Activated CD8-positive, alpha-beta memory T cell treated with anti-CD3 and anti-CD28 coated beads, Interleukin-2, amount 50 U/mL, for 24 hours (primary cell): Measurements from ENCODE around the gene NSUN6.
"Not testable (repeated sequence)": the region's sequence is repeated elsewhere in the genome, so short reads cannot be mapped to it uniquely, and the experiment has no call there.

Experiments
- DNase-seq: peaks from one replicate; pipeline ENCODE4 v3.0.0-alpha.2; 2020; ENCODE audit errors: extremely low read depth

The NSUN6 gene

DNA sequence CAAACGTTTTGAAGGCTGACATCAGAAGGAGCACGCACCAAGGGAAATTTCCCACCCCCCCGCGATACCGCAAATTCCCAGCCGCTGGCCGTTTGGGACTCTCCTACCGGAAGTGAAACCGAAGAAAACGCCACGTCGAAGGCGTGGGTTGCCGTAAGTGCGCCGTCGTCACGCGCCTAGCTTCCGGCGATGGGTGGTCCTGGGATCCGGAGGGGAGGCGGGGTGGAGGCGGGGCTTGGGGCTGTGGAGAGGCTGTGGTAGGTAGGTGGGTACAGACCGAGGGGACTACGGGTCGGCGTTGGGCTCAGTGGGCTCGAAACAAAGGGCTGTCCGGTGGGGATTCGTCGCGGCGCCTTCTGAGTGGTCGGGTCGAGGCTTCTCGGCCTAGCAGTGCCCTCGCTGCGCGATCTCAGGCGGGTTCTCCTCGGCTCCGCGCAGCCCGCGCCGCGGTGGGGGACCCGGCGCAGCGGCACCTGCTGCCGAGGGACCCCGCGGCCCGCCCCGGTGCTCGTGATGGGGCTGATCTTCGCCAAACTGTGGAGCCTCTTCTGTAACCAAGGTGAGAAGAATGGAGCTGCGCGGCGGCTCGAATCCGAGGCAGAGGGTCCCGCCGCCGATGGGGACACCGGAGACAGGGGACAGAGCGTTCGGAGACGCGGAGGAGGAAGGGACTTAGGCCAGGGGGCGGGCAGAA is 7.9 kb upstream of the NSUN6 start, which contains the start of gene ARL5B:
Gene ARL5B (plus strand): TSS at position 307 of the 694 bp plus-strand sequence. CDS start 207 bp downstream, at position 514.
- peak; percentile 93 for DNase-seq

DNA sequence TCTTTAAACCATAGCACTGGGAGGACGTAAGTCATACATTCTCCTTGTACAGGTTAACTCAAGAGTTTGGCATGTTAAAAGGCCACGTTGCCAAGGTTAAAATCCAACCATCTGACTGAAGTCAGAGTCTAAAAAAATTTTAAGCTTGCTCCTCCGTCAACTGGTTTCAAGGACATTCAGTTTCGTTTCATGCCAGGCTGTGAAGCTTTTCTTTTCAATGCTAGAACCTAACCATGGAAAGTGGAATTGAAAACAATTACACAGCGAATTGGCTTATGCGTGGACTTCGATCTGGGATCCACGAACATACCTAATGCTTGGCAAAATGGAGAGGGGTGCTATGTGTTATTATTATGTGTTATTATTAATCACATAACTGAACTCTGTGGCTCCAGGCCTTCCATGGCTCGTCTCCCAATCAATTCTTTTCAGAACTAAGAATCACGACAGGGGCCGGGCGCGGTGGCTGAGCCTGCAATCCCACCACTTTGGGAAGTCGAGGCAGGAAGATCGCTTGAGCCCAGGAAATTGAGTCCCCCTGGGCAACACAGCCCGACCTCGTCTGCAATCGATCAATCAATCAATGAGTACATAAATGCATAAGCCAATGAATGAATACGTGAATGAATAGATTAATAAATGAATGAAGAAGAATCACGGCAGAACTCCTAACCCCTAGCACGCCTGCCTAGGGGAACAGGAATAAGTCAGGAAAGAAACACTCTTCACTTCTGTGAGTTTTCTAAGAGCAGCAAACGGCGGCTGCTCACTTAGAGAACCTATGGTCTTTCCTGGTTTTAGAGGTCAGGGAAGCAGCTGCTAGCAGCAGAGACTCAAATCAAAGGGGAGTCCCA is 7.1 kb upstream of the NSUN6 start:
- DNase-seq: no peak

DNA sequence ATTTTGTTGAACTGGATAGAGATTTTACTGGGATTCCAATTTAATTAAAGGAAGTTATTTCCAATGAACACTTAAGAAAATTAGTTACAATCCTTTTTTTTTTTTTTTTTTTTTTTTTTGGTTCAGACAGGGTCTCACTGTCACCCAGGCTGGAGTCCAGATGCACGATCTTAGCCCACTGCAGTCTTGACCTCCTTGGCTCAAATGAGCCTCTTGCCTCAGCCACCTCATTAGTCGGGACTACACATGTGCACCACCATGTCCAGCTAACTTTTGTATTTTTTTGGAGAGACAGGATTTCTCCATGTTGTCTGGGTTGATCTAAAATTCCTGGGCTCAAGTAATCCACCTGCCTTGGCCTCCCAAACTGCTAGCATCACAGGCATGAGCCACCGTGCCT is 5.3 kb upstream of the NSUN6 start:
- DNase-seq: no peak

- DNase-seq: no peak
Measured at GRCh38 chr10:18653112-18653511, 1.7 kb upstream of the NSUN6 start.

- DNase-seq: no peak
Measured at GRCh38 chr10:18650404-18650997, 886 bp downstream of the NSUN6 start.

DNA sequence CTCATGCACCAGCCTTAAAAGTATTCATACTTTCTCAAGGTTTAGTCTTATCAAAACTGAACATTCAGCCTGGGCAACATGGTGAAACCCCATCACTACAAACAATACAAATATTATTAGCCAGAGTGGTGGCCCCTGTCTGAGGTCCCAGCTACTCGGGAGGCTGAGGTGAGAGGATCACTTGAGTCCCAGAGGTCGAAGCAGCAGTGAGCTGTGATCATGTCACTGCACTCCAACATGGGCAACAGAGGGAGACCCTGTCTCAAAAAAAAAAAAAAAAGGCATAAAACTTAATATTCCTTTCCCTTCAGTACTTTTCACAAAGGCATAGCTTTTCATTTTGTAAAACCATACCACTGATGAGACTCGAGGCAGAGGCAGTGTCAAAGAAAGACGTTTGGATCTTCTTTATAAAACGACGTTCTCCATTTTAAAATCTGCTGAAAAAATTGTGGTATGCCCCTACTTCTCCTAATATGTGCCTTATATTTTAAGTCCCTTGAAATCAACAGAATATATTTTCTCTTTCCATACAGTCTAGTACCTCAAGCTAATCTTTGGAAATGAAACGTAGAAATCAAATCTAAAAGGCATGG is 1.9 kb downstream of the NSUN6 start:
- no peak for DNase-seq

DNA sequence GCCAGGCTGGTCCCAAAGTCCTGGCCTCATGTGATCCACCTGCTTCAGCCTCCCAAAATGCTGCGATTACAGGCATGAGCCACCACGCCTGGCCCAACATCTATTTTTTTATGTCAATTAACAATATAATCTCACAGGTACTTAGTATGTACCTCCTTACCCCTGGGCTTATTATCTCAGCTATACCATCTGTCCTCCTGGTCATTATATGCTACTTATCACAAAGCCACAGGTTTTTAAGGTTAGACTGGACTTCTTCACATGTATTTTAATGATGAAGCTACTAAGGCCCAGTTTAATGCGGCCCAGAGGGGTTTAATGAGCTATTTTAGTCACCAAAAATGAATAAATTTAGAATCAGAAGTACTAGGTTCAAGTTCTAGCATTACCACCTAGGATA is 3.4 kb downstream of the NSUN6 start:
- no peak for DNase-seq

DNA sequence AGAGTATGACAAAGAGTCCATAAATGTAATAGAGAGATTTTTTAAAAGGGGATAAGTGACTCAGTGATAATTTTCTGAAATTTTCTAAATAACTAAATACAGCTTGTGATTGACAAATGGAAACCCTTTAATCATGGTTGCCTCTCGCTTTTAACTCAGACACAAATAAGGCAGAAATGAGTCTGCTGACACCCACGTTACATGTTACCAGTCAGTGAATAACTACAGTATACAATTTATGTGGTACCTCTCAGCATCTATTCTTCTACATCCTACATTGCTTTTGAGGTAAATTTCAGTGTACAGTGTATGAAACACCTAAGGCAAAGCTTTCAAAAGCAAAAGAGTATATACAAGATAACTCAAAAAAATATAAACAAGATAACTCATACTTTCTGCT is 4.2 kb downstream of the NSUN6 start:
- DNase-seq: no peak

GRCh38 chr10:18639719-18640118 is 11.7 kb downstream of the NSUN6 start:
- DNase-seq: not testable (repeated sequence)

GRCh38 chr10:18637400-18637799 is 14.0 kb downstream of the NSUN6 start:
- DNase-seq: not testable (repeated sequence)

GRCh38 chr10:18635995-18636394 is 15.4 kb downstream of the NSUN6 start:
- DNase-seq: no peak

DNA sequence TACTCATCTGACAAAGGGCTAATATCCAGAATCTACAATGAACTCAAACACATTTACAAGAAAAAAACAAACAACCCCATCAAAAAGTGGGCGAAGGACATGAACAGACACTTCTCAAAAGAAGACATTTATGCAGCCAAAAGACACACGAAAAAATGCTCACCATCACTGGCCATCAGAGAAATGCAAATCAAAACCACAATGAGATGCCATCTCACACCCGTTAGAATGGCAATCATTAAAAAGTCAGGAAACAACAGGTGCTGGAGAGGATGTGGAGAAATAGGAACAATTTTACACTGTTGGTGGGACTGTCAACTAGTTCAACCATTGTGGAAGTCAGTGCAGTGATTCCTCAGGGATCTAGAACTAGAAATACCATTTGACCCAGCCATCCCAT is 18.9 kb downstream of the NSUN6 start:
- DNase-seq: not testable (repeated sequence)

GRCh38 chr10:18627452-18628018 is 23.9 kb downstream of the NSUN6 start:
- DNase-seq: peak; percentile 31

- DNase-seq: no peak
Measured at GRCh38 chr10:18625886-18626285, 25.5 kb downstream of the NSUN6 start.

GRCh38 chr10:18623671-18624070 is 27.7 kb downstream of the NSUN6 start:
- DNase-seq: not testable (repeated sequence)

DNA sequence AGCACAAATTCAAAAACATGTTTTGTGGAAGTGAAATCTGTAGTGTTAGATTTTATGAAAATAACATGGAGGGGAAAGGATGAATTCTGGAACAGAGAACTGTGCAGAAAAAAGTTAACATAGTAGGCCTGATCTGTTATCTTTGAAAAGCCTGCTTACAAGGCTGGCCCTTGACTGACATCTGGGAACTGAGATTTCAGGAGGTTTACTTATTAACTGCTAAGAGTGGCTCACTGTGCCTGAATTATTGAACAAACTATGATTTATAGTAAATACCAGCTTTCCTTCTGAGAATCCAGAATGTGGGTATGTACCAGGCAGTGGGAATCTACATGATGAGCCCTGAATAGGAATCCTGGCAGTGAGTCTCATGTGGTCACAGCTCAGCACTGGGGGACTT is 30.5 kb downstream of the NSUN6 start:
- no peak for DNase-seq

GRCh38 chr10:18619016-18619415 is 32.4 kb downstream of the NSUN6 start:
- DNase-seq: no peak

DNA sequence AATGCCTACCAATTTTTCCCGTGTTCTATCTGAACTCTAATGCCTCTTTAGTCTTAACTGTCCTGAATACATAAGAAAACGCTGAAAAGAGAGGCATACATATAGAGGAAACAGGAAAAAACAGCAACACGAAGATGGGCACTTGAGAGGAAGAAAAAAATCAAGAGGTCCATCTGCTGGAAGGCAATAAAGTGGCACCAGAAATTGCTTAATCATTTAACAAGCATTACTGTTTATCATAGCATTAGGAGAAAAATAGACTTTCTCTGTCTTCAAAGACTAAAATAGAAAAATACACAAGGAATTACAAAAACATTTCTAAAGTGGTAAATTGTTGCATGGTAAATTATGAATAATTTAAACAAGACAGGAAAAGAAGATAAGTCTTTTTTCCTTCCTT is 35.0 kb downstream of the NSUN6 start:
- no peak for DNase-seq

DNA sequence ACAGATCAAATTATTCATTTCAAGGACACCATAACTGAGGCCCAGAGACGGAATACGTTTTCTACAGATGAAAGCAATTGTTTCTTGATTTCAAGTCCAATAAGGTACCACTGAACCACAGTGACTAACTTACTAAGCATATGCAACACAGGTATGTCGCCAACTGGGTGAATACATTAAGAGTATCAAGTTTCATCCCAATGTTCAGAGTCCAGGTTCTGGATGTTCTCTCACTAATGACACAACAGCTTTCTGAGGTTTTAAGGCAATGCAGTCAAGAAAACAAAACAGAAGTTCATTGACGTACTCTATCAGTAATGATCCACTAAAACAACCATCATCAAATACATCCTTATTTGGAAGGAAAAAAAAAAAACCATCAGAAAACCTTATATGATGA is 35.8 kb downstream of the NSUN6 start:
- DNase-seq: no peak

DNA sequence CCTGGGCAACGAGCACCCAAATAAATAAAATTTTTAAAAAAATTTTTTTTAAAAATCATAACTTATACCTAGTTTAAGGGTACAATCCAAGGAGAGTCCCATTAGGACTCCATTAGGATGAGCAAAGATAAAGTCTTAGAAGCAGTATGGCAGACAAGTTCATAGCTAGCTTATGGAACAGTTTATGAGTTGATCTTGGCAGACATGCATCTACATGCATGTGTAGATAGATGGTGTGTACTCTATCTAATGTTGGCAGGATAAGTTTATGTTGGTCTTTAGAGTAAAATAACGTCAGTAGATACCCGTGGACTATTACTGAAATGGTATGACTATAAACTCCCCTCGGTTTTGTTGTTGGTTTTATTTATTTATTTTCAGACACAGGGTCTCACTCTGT is 40.2 kb downstream of the NSUN6 start:
- no peak for DNase-seq

- no peak for DNase-seq
Measured at GRCh38 chr10:18610517-18610916, 40.9 kb downstream of the NSUN6 start.

GRCh38 chr10:18608596-18608995 is 42.8 kb downstream of the NSUN6 start:
- no peak for DNase-seq
